Left ventricle myocardium inferior (tissue), 1 donor: Measurements from ENCODE around the gene ATP6V0E2. TPM values are rescaled to one million over a fixed set of nuclear protein-coding genes. Genes with fewer than 3 reads are reported as not detected.

Source experiments
- total RNA-seq: library from RNA; stranded (reverse); fragmentation: NEBNext Ultra II Directional; extraction: Animal tissue kit (Norgen Biotek cat#: 25700); gene quantifications from one replicate; pipeline ENCODE4 v1.2.1, GENCODE V29; 2021
- donor health status: DM: no; HTN: yes; CAD: no; lungs with severe emphysema.

Gene ATP6V0E2
- total RNA-seq, 1 donor from 2014 or later, result 120 TPM

Other genes with a start within 250 kb of the ATP6V0E2 start
- gene ZNF467, start 100.4 kb upstream of the ATP6V0E2 start, total RNA-seq, result 5.2 TPM
- gene ZNF862, start 35.6 kb upstream of the ATP6V0E2 start, total RNA-seq, result 10.4 TPM